Mammary epithelial cell (primary cell): ENCODE data around the gene PPM1B.

ENCODE experiments used
- EZH2 ChIP-seq: IDR thresholded peaks from 2 replicates; pipeline ENCODE4 v1.6.1; 2012; ENCODE audit warnings: low read length, inconsistent platforms, borderline replicate concordance
- TF ChIP-seq, protein P1 (sequence below), 2 donors: IDR thresholded peaks in 1 of 2; conservative IDR thresholded peaks in 1 of 2; 2 replicates each; pipeline ENCODE4 v1.5.1; 2011 to 2012; ENCODE audit warnings: inconsistent platforms in 2 of 2, low read length in 2 of 2, mild to moderate bottlenecking in 2 of 2, control low read depth in 1 of 2, low read depth in 1 of 2; ENCODE audit not compliant: insufficient read depth in 1 of 2; ENCODE audit errors: extremely low read depth in 1 of 2

DNA sequence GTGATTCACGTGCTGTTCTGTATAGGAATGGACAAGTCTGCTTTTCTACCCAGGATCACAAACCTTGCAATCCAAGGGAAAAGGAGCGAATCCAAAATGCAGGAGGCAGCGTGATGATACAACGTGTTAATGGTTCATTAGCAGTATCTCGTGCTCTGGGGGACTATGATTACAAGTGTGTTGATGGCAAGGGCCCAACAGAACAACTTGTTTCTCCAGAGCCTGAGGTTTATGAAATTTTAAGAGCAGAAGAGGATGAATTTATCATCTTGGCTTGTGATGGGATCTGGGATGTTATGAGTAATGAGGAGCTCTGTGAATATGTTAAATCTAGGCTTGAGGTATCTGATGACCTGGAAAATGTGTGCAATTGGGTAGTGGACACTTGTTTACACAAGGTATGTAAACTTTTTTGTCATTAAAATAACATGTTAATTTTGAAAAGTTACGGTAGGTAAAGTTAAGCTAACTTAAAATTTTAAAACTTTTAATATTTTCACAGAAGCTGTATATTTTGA, 33.0 kb downstream of the PPM1B start:
- TF ChIP-seq, protein P1, sequence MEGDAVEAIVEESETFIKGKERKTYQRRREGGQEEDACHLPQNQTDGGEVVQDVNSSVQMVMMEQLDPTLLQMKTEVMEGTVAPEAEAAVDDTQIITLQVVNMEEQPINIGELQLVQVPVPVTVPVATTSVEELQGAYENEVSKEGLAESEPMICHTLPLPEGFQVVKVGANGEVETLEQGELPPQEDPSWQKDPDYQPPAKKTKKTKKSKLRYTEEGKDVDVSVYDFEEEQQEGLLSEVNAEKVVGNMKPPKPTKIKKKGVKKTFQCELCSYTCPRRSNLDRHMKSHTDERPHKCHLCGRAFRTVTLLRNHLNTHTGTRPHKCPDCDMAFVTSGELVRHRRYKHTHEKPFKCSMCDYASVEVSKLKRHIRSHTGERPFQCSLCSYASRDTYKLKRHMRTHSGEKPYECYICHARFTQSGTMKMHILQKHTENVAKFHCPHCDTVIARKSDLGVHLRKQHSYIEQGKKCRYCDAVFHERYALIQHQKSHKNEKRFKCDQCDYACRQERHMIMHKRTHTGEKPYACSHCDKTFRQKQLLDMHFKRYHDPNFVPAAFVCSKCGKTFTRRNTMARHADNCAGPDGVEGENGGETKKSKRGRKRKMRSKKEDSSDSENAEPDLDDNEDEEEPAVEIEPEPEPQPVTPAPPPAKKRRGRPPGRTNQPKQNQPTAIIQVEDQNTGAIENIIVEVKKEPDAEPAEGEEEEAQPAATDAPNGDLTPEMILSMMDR (conservative IDR thresholded peaks at IDR 0.05 in 1 of 2, IDR thresholded peaks at IDR 0.05 in 1 of 2; ENCODE audit: extremely low read depth in 1 of 2, insufficient read depth in 1 of 2, low read depth in 1 of 2, low read length in 2 of 2) = no peak
- TF ChIP-seq EZH2 = no peak
